CD4-positive, alpha-beta T cell treated with Interleukin-15 for 1 hour (primary cell): ENCODE data around the gene KIAA1217.
"Not testable (repeated sequence)": the region's sequence is repeated elsewhere in the genome, so short reads cannot be mapped to it uniquely, and the experiment has no call there.

Experiments
- DNase-seq: peaks from one replicate; pipeline ENCODE4 v3.0.0-alpha.2; 2020

Gene KIAA1217

GRCh38 chr10:24299578-24300260 is 90.8 kb downstream of the KIAA1217 start:
- no peak for DNase-seq

GRCh38 chr10:24303522-24304310 is 94.8 kb downstream of the KIAA1217 start:
- no peak for DNase-seq

- no peak for DNase-seq
These were observed 96.9 kb downstream of the KIAA1217 start for GRCh38 chr10:24305551-24306506.

GRCh38 chr10:24306507-24306875 is 97.6 kb downstream of the KIAA1217 start:
- no peak for DNase-seq

- DNase-seq: no peak
These were observed 98.2 kb downstream of the KIAA1217 start for GRCh38 chr10:24307116-24307515.

GRCh38 chr10:24307696-24308485 is 99.0 kb downstream of the KIAA1217 start:
- DNase-seq: no peak

GRCh38 chr10:24310104-24310503 is 101.2 kb downstream of the KIAA1217 start:
- DNase-seq: no peak

- no peak for DNase-seq
These were observed 103.0 kb downstream of the KIAA1217 start for GRCh38 chr10:24311888-24312287.

- DNase-seq: no peak
These were observed 104.3 kb downstream of the KIAA1217 start for GRCh38 chr10:24313283-24313682.

- DNase-seq: no peak
These were observed 106.3 kb downstream of the KIAA1217 start for GRCh38 chr10:24315211-24315610.

- DNase-seq: no peak
These were observed 109.6 kb downstream of the KIAA1217 start for GRCh38 chr10:24318517-24318916.

- DNase-seq: no peak
These were observed 111.4 kb downstream of the KIAA1217 start for GRCh38 chr10:24320373-24320772.

- no peak for DNase-seq
These were observed 115.7 kb downstream of the KIAA1217 start for GRCh38 chr10:24324651-24325050.

GRCh38 chr10:24331457-24331856 is 122.5 kb downstream of the KIAA1217 start:
- DNase-seq: no peak

- DNase-seq: no peak
These were observed 124.8 kb downstream of the KIAA1217 start for GRCh38 chr10:24333736-24334135.

GRCh38 chr10:24334279-24334939 is 125.5 kb downstream of the KIAA1217 start:
- DNase-seq: no peak

GRCh38 chr10:24337723-24338122 is 128.8 kb downstream of the KIAA1217 start:
- not testable (repeated sequence) for DNase-seq

GRCh38 chr10:24339387-24339786 is 130.4 kb downstream of the KIAA1217 start:
- no peak for DNase-seq

GRCh38 chr10:24340446-24340845 is 131.5 kb downstream of the KIAA1217 start:
- no peak for DNase-seq

- no peak for DNase-seq
These were observed 131.9 kb downstream of the KIAA1217 start for GRCh38 chr10:24340883-24341282.

- DNase-seq: no peak
These were observed 132.4 kb downstream of the KIAA1217 start for GRCh38 chr10:24341371-24341770.

GRCh38 chr10:24341897-24342296 is 133.0 kb downstream of the KIAA1217 start:
- no peak for DNase-seq
